ENCODE measurements around the gene EFCAB6.

The EFCAB6 gene

GRCh38 chr22:43745411-43745770, 66.7 kb downstream of the EFCAB6 start:
- H2AFZ ChIP-seq (ENCODE audit: low read length): no peak overlapping the region

GRCh38 chr22:43744700-43745410, 67.2 kb downstream of the EFCAB6 start:
- H2BK5ac ChIP-seq (ENCODE audit: low read length): no peak overlapping the region
- no peak overlapping the region for H3K27ac ChIP-seq (replicated peaks; ENCODE audit: low read length)
- H4K91ac ChIP-seq (ENCODE audit: low read depth, low read length, poor library complexity): no peak overlapping the region
- no peak for DNase-seq (ENCODE audit: low spot score)
- WGBS, 2 donors (ENCODE audit: extremely low coverage in 2 of 2, insufficient read length in 2 of 2, insufficient replicate concordance in 1 of 2): no CpG with 5 or more reads among the region's 9 CpGs
- no peak overlapping the region for H3K23ac ChIP-seq (ENCODE audit: low read depth, low read length, poor library complexity)
- H3K14ac ChIP-seq (ENCODE audit: low read length): no peak overlapping the region
- H3K9me3 ChIP-seq (replicated peaks in 1 of 2; ENCODE audit: control insufficient read depth in 2 of 2, insufficient read depth in 1 of 2, low read depth in 1 of 2, low read length in 2 of 2): no peaks in the 10 kb centered on the region
- no peaks in the 10 kb centered on the region for H3K36me3 ChIP-seq (replicated peaks in 1 of 2; ENCODE audit: control insufficient read depth in 2 of 2, insufficient read depth in 2 of 2, low read length in 2 of 2)
- H3K18ac ChIP-seq (ENCODE audit: low read length): no peak overlapping the region
- no peak overlapping the region for H2BK120ac ChIP-seq (ENCODE audit: low read depth, low read length)
- no peak overlapping the region for H2BK15ac ChIP-seq (ENCODE audit: low read length)
- no peak overlapping the region for H2BK12ac ChIP-seq (ENCODE audit: low read length)
- H3K79me1 ChIP-seq (ENCODE audit: low read depth, low read length): no peaks in the 10 kb centered on the region
- H3K4ac ChIP-seq (ENCODE audit: low read length): no peak overlapping the region
- H3K4me3 ChIP-seq (ENCODE audit: low read length in 2 of 2): no peak overlapping the region
- no peak overlapping the region for H2AK5ac ChIP-seq (ENCODE audit: low read depth, low read length)
- H2AFZ ChIP-seq (ENCODE audit: low read length): no peak overlapping the region
- no peak overlapping the region for H4K8ac ChIP-seq (ENCODE audit: low read depth, low read length)
- no peaks in the 10 kb centered on the region for H3K27me3 ChIP-seq (ENCODE audit: control insufficient read depth in 3 of 3, insufficient read depth in 3 of 3, low read depth in 1 of 3, low read length in 3 of 3)
- H3K4me2 ChIP-seq (ENCODE audit: insufficient read depth, low read length, poor library complexity, severe bottlenecking): no peak overlapping the region
- no peak overlapping the region for H3K9ac ChIP-seq (ENCODE audit: low read depth, low read length, poor library complexity)
- peaks cover 4 to 8% of the 10 kb centered on the region in 2 donors for H3K4me1 ChIP-seq (ENCODE audit: control insufficient read depth in 2 of 2, insufficient read depth in 1 of 2, low read depth in 1 of 2, low read length in 2 of 2)

More at GRCh38 chr22:43745411-43745770, 66.7 kb downstream of the EFCAB6 start:
- Histone ChIP-seq H3K14ac (ENCODE audit: low read length) (no peak overlapping the region), H3K27me3 (ENCODE audit: control insufficient read depth in 3 of 3, insufficient read depth in 3 of 3, low read depth in 1 of 3, low read length in 3 of 3) (no peaks in the 10 kb centered on the region), H2BK5ac (ENCODE audit: low read length) (no peak overlapping the region), H3K4me2 (ENCODE audit: insufficient read depth, low read length, poor library complexity, severe bottlenecking) (no peak overlapping the region), H4K91ac (ENCODE audit: low read depth, low read length, poor library complexity) (no peak overlapping the region), H3K9me3 (replicated peaks in 1 of 2; ENCODE audit: control insufficient read depth in 2 of 2, insufficient read depth in 1 of 2, low read depth in 1 of 2, low read length in 2 of 2) (no peaks in the 10 kb centered on the region), H3K4ac (ENCODE audit: low read length) (no peak overlapping the region), H3K9ac (ENCODE audit: low read depth, low read length, poor library complexity) (no peak overlapping the region), H4K8ac (ENCODE audit: low read depth, low read length) (no peak overlapping the region), H3K4me3 (ENCODE audit: low read length in 2 of 2) (no peak overlapping the region), H3K36me3 (replicated peaks in 1 of 2; ENCODE audit: control insufficient read depth in 2 of 2, insufficient read depth in 2 of 2, low read length in 2 of 2) (no peaks in the 10 kb centered on the region), H2BK15ac (ENCODE audit: low read length) (no peak overlapping the region), H3K4me1 (ENCODE audit: control insufficient read depth in 2 of 2, insufficient read depth in 1 of 2, low read depth in 1 of 2, low read length in 2 of 2) (peaks cover 4 to 8% of the 10 kb centered on the region in 2 donors), H2BK12ac (ENCODE audit: low read length) (no peak overlapping the region), H3K79me1 (ENCODE audit: low read depth, low read length) (no peaks in the 10 kb centered on the region), H2AK5ac (ENCODE audit: low read depth, low read length) (no peak overlapping the region), H3K27ac (replicated peaks; ENCODE audit: low read length) (no peak overlapping the region), H3K18ac (ENCODE audit: low read length) (no peak overlapping the region), H2BK120ac (ENCODE audit: low read depth, low read length) (no peak overlapping the region), H3K23ac (ENCODE audit: low read depth, low read length, poor library complexity) (no peak overlapping the region)
- no peak for DNase-seq (ENCODE audit: low spot score)
- no CpG with 5 or more reads among the region's 7 CpGs for WGBS, 2 donors (ENCODE audit: extremely low coverage in 2 of 2, insufficient read length in 2 of 2, insufficient replicate concordance in 1 of 2)

GRCh38 chr22:43743929-43744643, 68.0 kb downstream of the EFCAB6 start:
- Histone ChIP-seq H2AK5ac (ENCODE audit: low read depth, low read length) (no peak overlapping the region), H2BK120ac (ENCODE audit: low read depth, low read length) (no peak overlapping the region), H3K9ac (ENCODE audit: low read depth, low read length, poor library complexity) (no peak overlapping the region), H3K27ac (replicated peaks; ENCODE audit: low read length) (no peak overlapping the region), H3K9me3 (replicated peaks in 1 of 2; ENCODE audit: control insufficient read depth in 2 of 2, insufficient read depth in 1 of 2, low read depth in 1 of 2, low read length in 2 of 2) (no peaks in the 10 kb centered on the region), H4K91ac (ENCODE audit: low read depth, low read length, poor library complexity) (no peak overlapping the region), H3K4me2 (ENCODE audit: insufficient read depth, low read length, poor library complexity, severe bottlenecking) (no peak overlapping the region), H2BK5ac (ENCODE audit: low read length) (no peak overlapping the region), H4K8ac (ENCODE audit: low read depth, low read length) (no peak overlapping the region), H3K14ac (ENCODE audit: low read length) (no peak overlapping the region), H3K4ac (ENCODE audit: low read length) (no peak overlapping the region), H2BK12ac (ENCODE audit: low read length) (no peak overlapping the region), H3K27me3 (ENCODE audit: control insufficient read depth in 3 of 3, insufficient read depth in 3 of 3, low read depth in 1 of 3, low read length in 3 of 3) (no peaks in the 10 kb centered on the region), H3K23ac (ENCODE audit: low read depth, low read length, poor library complexity) (no peak overlapping the region), H3K18ac (ENCODE audit: low read length) (no peak overlapping the region), H3K36me3 (replicated peaks in 1 of 2; ENCODE audit: control insufficient read depth in 2 of 2, insufficient read depth in 2 of 2, low read length in 2 of 2) (no peaks in the 10 kb centered on the region), H2AFZ (ENCODE audit: low read length) (no peak overlapping the region), H3K79me1 (ENCODE audit: low read depth, low read length) (no peaks in the 10 kb centered on the region), H2BK15ac (ENCODE audit: low read length) (no peak overlapping the region), H3K4me3 (ENCODE audit: low read length in 2 of 2) (no peak overlapping the region), H3K4me1 (ENCODE audit: control insufficient read depth in 2 of 2, insufficient read depth in 1 of 2, low read depth in 1 of 2, low read length in 2 of 2) (peaks cover 3 to 8% of the 10 kb centered on the region in 2 donors)
- WGBS, 2 donors (ENCODE audit: extremely low coverage in 2 of 2, insufficient read length in 2 of 2, insufficient replicate concordance in 1 of 2): 100% methylated on average over 1 to 2 of the region's 3 CpGs
- no peak for DNase-seq (ENCODE audit: low spot score)

GRCh38 chr22:43743131-43743530, 69.0 kb downstream of the EFCAB6 start:
- WGBS, 2 donors (ENCODE audit: extremely low coverage in 2 of 2, insufficient read length in 2 of 2, insufficient replicate concordance in 1 of 2): no CpG with 5 or more reads among the region's 4 CpGs
- H3K79me1 ChIP-seq (ENCODE audit: low read depth, low read length): no peaks in the 10 kb centered on the region

More at GRCh38 chr22:43743131-43743530, 69.0 kb downstream of the EFCAB6 start:
- Histone ChIP-seq H3K4me2 (ENCODE audit: insufficient read depth, low read length, poor library complexity, severe bottlenecking) (no peak overlapping the region), H3K27ac (replicated peaks; ENCODE audit: low read length) (no peak overlapping the region), H3K27me3 (ENCODE audit: control insufficient read depth in 3 of 3, insufficient read depth in 3 of 3, low read depth in 1 of 3, low read length in 3 of 3) (no peaks in the 10 kb centered on the region), H3K9me3 (replicated peaks in 1 of 2; ENCODE audit: control insufficient read depth in 2 of 2, insufficient read depth in 1 of 2, low read depth in 1 of 2, low read length in 2 of 2) (no peaks in the 10 kb centered on the region), H2BK12ac (ENCODE audit: low read length) (no peak overlapping the region), H2AFZ (ENCODE audit: low read length) (no peak overlapping the region), H3K9ac (ENCODE audit: low read depth, low read length, poor library complexity) (no peak overlapping the region), H3K23ac (ENCODE audit: low read depth, low read length, poor library complexity) (no peak overlapping the region), H2AK5ac (ENCODE audit: low read depth, low read length) (no peak overlapping the region), H2BK15ac (ENCODE audit: low read length) (no peak overlapping the region), H3K14ac (ENCODE audit: low read length) (no peak overlapping the region), H3K4me1 (ENCODE audit: control insufficient read depth in 2 of 2, insufficient read depth in 1 of 2, low read depth in 1 of 2, low read length in 2 of 2) (peaks cover 3 to 8% of the 10 kb centered on the region in 2 donors), H3K4ac (ENCODE audit: low read length) (no peak overlapping the region), H4K8ac (ENCODE audit: low read depth, low read length) (no peak overlapping the region), H3K18ac (ENCODE audit: low read length) (no peak overlapping the region), H4K91ac (ENCODE audit: low read depth, low read length, poor library complexity) (no peak overlapping the region), H2BK5ac (ENCODE audit: low read length) (no peak overlapping the region), H3K4me3 (ENCODE audit: low read length in 2 of 2) (no peak overlapping the region), H3K36me3 (replicated peaks in 1 of 2; ENCODE audit: control insufficient read depth in 2 of 2, insufficient read depth in 2 of 2, low read length in 2 of 2) (no peaks in the 10 kb centered on the region), H2BK120ac (ENCODE audit: low read depth, low read length) (no peak overlapping the region)
- DNase-seq (ENCODE audit: low spot score): peak; percentile 36

Measured in neuronal stem cell (in vitro differentiated cells).